Head of caudate nucleus (tissue), 42 donors: ENCODE data around the gene S100P.
A peak's percentile ranks its signal among the peaks of the same experiment; 100 is the strongest.
"Not testable (repeated sequence)": the region's sequence is repeated elsewhere in the genome, so short reads cannot be mapped to it uniquely, and the experiment has no call there.

Source experiments
- DNase-seq, 42 donors: peaks; one replicate each; pipeline versions ENCODE4 v3.0.0 to v3.0.0-alpha.2; 2020 to 2021; ENCODE audit warnings: mixed read lengths in 7 of 42
- intact Hi-C: fragments of 100-400 bp; cut with DNase I; formaldehyde crosslinking; loops from one replicate; pipeline ENCODE4 v1.15.0; 2022

The S100P gene

GRCh38 chr4:6672131-6672530 is 21.5 kb upstream of the S100P start:
- DNase-seq = no peak
- intact Hi-C loops = no loop called here

- intact Hi-C loops, DNase-seq: not testable (repeated sequence)
Measured at GRCh38 chr4:6672541-6673190, 21.0 kb upstream of the S100P start.

GRCh38 chr4:6673191-6673659 is 20.5 kb upstream of the S100P start:
- intact Hi-C loops = not testable (repeated sequence)
- peak in 28 of 42 donors; percentile 6 to 70 (median 43) for DNase-seq

GRCh38 chr4:6673660-6674499 is 19.8 kb upstream of the S100P start:
- intact Hi-C loops = no loop called here
- DNase-seq = peak; percentile 86 to 97 (median 93)

- DNase-seq = peak in 18 of 42 donors; percentile 26 to 68 (median 42)
- intact Hi-C loops = no loop called here
Measured at GRCh38 chr4:6674500-6675149, 19.1 kb upstream of the S100P start.

GRCh38 chr4:6676722-6677558 is 16.7 kb upstream of the S100P start:
- intact Hi-C loops = no loop called here
- DNase-seq = no peak

GRCh38 chr4:6680372-6681034 is 13.2 kb upstream of the S100P start:
- intact Hi-C loops = no loop called here

GRCh38 chr4:6681191-6681590 is 12.5 kb upstream of the S100P start:
- DNase-seq = no peak

More at GRCh38 chr4:6680372-6681034, 13.2 kb upstream of the S100P start:
- no peak for DNase-seq

GRCh38 chr4:6682862-6683590 is 10.7 kb upstream of the S100P start:
- intact Hi-C loops = no loop called here
- no peak for DNase-seq

More at GRCh38 chr4:6681191-6681590, 12.5 kb upstream of the S100P start:
- intact Hi-C loops = no loop called here

- no peak for DNase-seq
- intact Hi-C loops = no loop called here
Measured at GRCh38 chr4:6684656-6685055, 9.0 kb upstream of the S100P start.

- intact Hi-C loops = no loop called here
- no peak for DNase-seq
Measured at GRCh38 chr4:6686104-6686787, 7.4 kb upstream of the S100P start.

GRCh38 chr4:6687947-6688878 is 5.5 kb upstream of the S100P start:
- intact Hi-C loops = no loop called here
- DNase-seq = no peak

GRCh38 chr4:6688879-6689505 is 4.7 kb upstream of the S100P start:
- DNase-seq = no peak
- intact Hi-C loops = no loop called here

GRCh38 chr4:6689506-6689960 is 4.1 kb upstream of the S100P start:
- no peak for DNase-seq
- intact Hi-C loops = no loop called here

GRCh38 chr4:6692379-6692778 is 1.3 kb upstream of the S100P start:
- intact Hi-C loops = no loop called here
- DNase-seq = no peak

GRCh38 chr4:6692806-6693205 is 872 bp upstream of the S100P start:
- intact Hi-C loops = no loop called here
- DNase-seq = no peak
